Neuronal stem cell (in vitro differentiated cells): ENCODE results near the gene PARN.

Experiments
- DNase-seq: peaks from one replicate; pipeline ENCODE4 v3.0.0-alpha.2; 2013; ENCODE audit warnings: low spot score
- H2AFZ ChIP-seq: one replicate; pipeline ENCODE4 v1.6.1; 2013; ENCODE audit warnings: mild to moderate bottlenecking, low read length, inconsistent platforms
- H2AK5ac ChIP-seq: 2 replicates; pipeline ENCODE4 v1.6.1; 2013; ENCODE audit warnings: low read depth, mild to moderate bottlenecking, inconsistent platforms, low read length, moderate library complexity, mixed read lengths
- H2BK120ac ChIP-seq: 2 replicates; pipeline ENCODE4 v1.6.1; 2013; ENCODE audit warnings: low read depth, mild to moderate bottlenecking, inconsistent platforms, low read length, moderate library complexity, mixed read lengths
- H2BK12ac ChIP-seq: one replicate; pipeline ENCODE4 v1.6.1; 2013; ENCODE audit warnings: low read length, inconsistent platforms
- H2BK15ac ChIP-seq: 2 replicates; pipeline ENCODE4 v1.6.1; 2013; ENCODE audit warnings: mild to moderate bottlenecking, low read length, inconsistent platforms, mixed read lengths
- H2BK5ac ChIP-seq: one replicate; pipeline ENCODE4 v1.6.1; 2013; ENCODE audit warnings: inconsistent platforms, mild to moderate bottlenecking, low read length, moderate library complexity
- H3K14ac ChIP-seq: one replicate; pipeline ENCODE4 v1.6.1; 2013; ENCODE audit warnings: low read length, inconsistent platforms
- H3K18ac ChIP-seq: 2 replicates; pipeline ENCODE4 v1.6.1; 2013; ENCODE audit warnings: low read length, inconsistent platforms
- H3K23ac ChIP-seq: 2 replicates; pipeline ENCODE4 v1.6.1; 2013; ENCODE audit warnings: low read depth, mild to moderate bottlenecking, mixed read lengths, low read length, inconsistent platforms; ENCODE audit not compliant: poor library complexity
- H3K27ac ChIP-seq: replicated peaks from 3 replicates; pipeline ENCODE4 v1.5.1; 2013; ENCODE audit warnings: low read length, inconsistent platforms
- H3K27me3 ChIP-seq, 3 experiments: 2 replicates each; pipeline ENCODE4 v1.6.1; 2013; ENCODE audit warnings: low read length in 3 of 3, mild to moderate bottlenecking in 2 of 3, inconsistent platforms in 1 of 3, low read depth in 1 of 3, mixed read lengths in 1 of 3, moderate library complexity in 1 of 3; ENCODE audit not compliant: control insufficient read depth in 3 of 3, insufficient read depth in 3 of 3
- H3K36me3 ChIP-seq, 2 donors: replicated peaks in 1 of 2; 2 replicates each; pipeline ENCODE4 v1.6.1; 2013; ENCODE audit warnings: low read length in 2 of 2; ENCODE audit not compliant: control insufficient read depth in 2 of 2, insufficient read depth in 2 of 2
- H3K4ac ChIP-seq: 2 replicates; pipeline ENCODE4 v1.6.1; 2013; ENCODE audit warnings: inconsistent platforms, mild to moderate bottlenecking, low read length, moderate library complexity
- H3K4me1 ChIP-seq, 2 donors: 1 replicate in 1 of 2; 2 replicates in 1 of 2; pipeline ENCODE4 v1.6.1; 2013; ENCODE audit warnings: low read length in 2 of 2, low read depth in 1 of 2; ENCODE audit not compliant: control insufficient read depth in 2 of 2, insufficient read depth in 1 of 2
- H3K4me2 ChIP-seq: one replicate; pipeline ENCODE4 v1.6.1; 2013; ENCODE audit warnings: mild to moderate bottlenecking, low read length, inconsistent platforms; ENCODE audit not compliant: insufficient read depth, poor library complexity, severe bottlenecking
- H3K4me3 ChIP-seq, 2 donors: 2 replicates each; pipeline ENCODE4 v1.5.1; 2013; ENCODE audit warnings: low read length in 2 of 2, mild to moderate bottlenecking in 2 of 2, inconsistent platforms in 1 of 2, moderate library complexity in 1 of 2
- H3K79me1 ChIP-seq: one replicate; pipeline ENCODE4 v1.6.1; 2013; ENCODE audit warnings: low read depth, mild to moderate bottlenecking, inconsistent platforms, low read length, moderate library complexity
- H3K9ac ChIP-seq: one replicate; pipeline ENCODE4 v1.6.1; 2013; ENCODE audit warnings: mild to moderate bottlenecking, low read depth, low read length, inconsistent platforms; ENCODE audit not compliant: poor library complexity
- H3K9me3 ChIP-seq, 2 donors: replicated peaks in 1 of 2; 2 replicates each; pipeline versions ENCODE3 to v1.6.1; 2013; ENCODE audit warnings: low read length in 2 of 2, mild to moderate bottlenecking in 2 of 2, inconsistent platforms in 1 of 2, low read depth in 1 of 2, mixed read lengths in 1 of 2, moderate library complexity in 1 of 2; ENCODE audit not compliant: control insufficient read depth in 2 of 2, insufficient read depth in 1 of 2
- H4K8ac ChIP-seq: one replicate; pipeline ENCODE4 v1.6.1; 2013; ENCODE audit warnings: low read depth, mild to moderate bottlenecking, inconsistent platforms, low read length, moderate library complexity
- H4K91ac ChIP-seq: one replicate; pipeline ENCODE4 v1.6.1; 2013; ENCODE audit warnings: low read length, low read depth, mild to moderate bottlenecking, inconsistent platforms; ENCODE audit not compliant: poor library complexity
- WGBS, 2 donors: extraction: QIAGEN DNeasy Blood & Tissue Kit; methylation state at CpG; one replicate each; pipeline ENCODE4 v1.1.7; 2013; ENCODE audit warnings: missing lambda C conversion rate in 2 of 2, mixed read lengths in 1 of 2; ENCODE audit not compliant: insufficient read length in 2 of 2, insufficient replicate concordance in 1 of 2; ENCODE audit errors: extremely low coverage in 2 of 2; 5-methylcytosine and 5-hydroxymethylcytosine counted together

Gene PARN

DNA sequence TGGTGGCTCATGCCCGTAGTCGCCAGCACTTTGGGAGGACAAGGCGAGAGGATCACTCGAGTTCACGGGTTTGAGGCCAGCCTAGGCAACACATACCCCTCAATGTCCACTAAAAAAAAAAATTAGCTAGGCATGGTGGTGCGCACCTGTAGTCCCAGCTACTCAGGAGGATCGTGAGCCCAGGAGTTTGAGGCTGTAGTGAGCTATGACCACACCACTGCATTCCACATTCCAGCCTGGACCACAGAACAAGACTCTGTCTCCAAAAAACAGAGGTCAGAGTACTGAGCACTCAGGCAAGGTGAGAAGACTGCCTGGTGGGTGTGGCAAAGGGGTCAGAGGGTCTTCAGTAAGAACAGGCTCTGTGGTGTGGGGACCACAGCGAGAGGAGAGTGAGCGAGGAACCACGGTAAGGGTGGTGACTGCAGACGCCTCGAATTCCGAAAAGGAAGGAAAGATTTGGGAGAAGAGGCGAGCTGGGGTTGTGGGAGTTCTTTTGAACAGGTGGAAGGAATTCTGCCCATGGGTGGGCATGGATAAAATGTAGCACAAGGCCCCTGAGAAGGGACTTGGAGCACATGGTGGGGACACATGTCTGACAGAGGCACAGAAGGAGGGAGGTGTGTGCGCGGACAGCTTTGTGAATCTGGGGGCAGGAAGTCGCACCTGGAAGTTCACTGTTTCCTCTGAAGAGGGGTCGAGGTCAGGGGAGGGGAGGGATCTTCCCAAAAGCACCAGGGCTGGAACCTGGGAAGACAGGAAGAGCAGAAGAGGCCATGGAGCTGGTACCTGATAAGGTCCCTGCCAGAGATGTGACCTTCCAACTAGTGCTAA, 134.6 kb downstream of the PARN start:
- Histone ChIP-seq H3K14ac (no peak overlapping the region), H3K4me1 (peaks cover 18 to 22% of the 10 kb centered on the region in 2 donors), H2AK5ac (peak overlapping the region; percentile 12), H2BK5ac (no peak overlapping the region), H3K23ac (no peak overlapping the region), H2BK15ac (no peak overlapping the region), H3K27ac (no peak overlapping the region), H3K9ac (no peak overlapping the region), H3K4ac (no peak overlapping the region), H3K9me3 (peaks cover 0 to under 1% of the 10 kb centered on the region in 2 donors), H3K27me3 (no peaks in the 10 kb centered on the region), H3K4me3 (peak overlapping the region in 1 of 2 donors; percentile 18), H3K79me1 (peaks cover 2% of the 10 kb centered on the region), H2BK120ac (no peak overlapping the region), H2AFZ (no peak overlapping the region), H3K18ac (peak overlapping the region; percentile 24), H3K4me2 (no peak overlapping the region), H3K36me3 (no peaks in the 10 kb centered on the region), H2BK12ac (no peak overlapping the region), H4K91ac (no peak overlapping the region), H4K8ac (no peak overlapping the region)
- no CpG with 5 or more reads among the region's 18 CpGs for WGBS, 2 donors
- DNase-seq, result no peak

DNA sequence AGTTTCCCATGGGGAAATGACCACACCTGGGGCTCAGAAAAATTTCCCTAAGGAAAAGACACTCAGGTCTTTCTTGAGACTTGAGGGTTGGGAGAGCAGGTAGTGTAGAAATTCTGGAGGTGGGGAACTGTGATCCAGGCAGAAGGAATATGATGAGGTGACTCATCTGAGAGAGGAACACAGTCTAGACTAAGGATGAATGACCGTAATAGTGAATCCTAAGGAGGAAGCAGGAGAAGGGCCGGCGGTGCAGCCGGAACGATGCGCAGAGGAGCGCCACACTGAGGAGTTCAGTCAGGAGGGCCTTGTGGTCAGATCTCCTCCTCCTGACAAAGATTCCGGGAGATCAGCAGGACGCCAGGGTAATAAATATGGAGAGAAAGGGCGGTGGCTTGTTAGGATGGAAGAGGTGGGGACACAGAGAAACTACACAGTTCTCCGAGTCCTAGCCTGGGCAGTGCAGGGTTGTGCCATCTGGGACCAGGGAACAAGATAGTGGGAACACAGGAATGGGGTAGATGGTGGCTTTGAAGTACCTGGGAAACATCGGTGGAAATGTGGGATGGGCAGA, 135.6 kb downstream of the PARN start:
- Histone ChIP-seq H3K23ac (no peak overlapping the region), H4K91ac (no peak overlapping the region), H3K27me3 (no peaks in the 10 kb centered on the region), H3K27ac (no peak overlapping the region), H2BK12ac (no peak overlapping the region), H2BK15ac (no peak overlapping the region), H3K18ac (no peak overlapping the region), H2AK5ac (no peak overlapping the region), H3K4ac (no peak overlapping the region), H3K36me3 (no peaks in the 10 kb centered on the region), H2BK5ac (no peak overlapping the region), H3K79me1 (peaks cover 2% of the 10 kb centered on the region), H2BK120ac (no peak overlapping the region), H3K4me2 (no peak overlapping the region), H4K8ac (no peak overlapping the region), H3K9me3 (peaks cover 0 to 2% of the 10 kb centered on the region in 2 donors), H2AFZ (no peak overlapping the region), H3K4me3 (no peak overlapping the region), H3K9ac (no peak overlapping the region), H3K14ac (no peak overlapping the region), H3K4me1 (peaks cover 18 to 22% of the 10 kb centered on the region in 2 donors)
- WGBS, 2 donors, result no CpG with 5 or more reads among the region's 12 CpGs
- DNase-seq, result no peak

DNA sequence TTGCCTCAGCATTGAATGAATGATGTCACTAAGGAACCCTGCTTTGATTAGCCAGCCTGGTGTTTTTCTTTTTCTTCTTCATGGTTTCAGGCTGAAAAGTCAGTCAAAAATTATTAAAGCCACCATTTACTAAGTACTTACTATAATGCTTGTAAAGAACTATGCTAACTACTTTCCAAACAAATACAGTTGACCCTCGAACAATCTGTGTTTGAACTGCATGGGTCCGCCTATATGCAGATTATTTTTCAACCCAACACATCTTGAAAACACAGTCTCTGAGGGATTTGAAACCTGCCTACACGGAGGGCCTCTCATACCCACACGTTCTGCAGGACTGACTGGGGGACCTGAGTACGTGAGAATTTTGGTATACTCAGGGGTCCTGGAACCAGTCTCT, 136.3 kb downstream of the PARN start:
- H4K8ac ChIP-seq, result no peak overlapping the region
- H3K36me3 ChIP-seq, result no peaks in the 10 kb centered on the region
- H3K9ac ChIP-seq, result no peak overlapping the region
- H3K9me3 ChIP-seq, result peaks cover 0 to 2% of the 10 kb centered on the region in 2 donors
- H3K18ac ChIP-seq, result no peak overlapping the region
- no peak overlapping the region for H3K4me2 ChIP-seq
- no CpG with 5 or more reads among the region's 5 CpGs for WGBS, 2 donors
- H3K4ac ChIP-seq, result no peak overlapping the region
- H3K79me1 ChIP-seq, result peaks cover 2% of the 10 kb centered on the region
- peaks cover 18 to 20% of the 10 kb centered on the region in 2 donors for H3K4me1 ChIP-seq
- H3K23ac ChIP-seq, result no peak overlapping the region
- no peak overlapping the region for H2BK5ac ChIP-seq
- H2AK5ac ChIP-seq, result no peak overlapping the region
- no peak overlapping the region for H4K91ac ChIP-seq
- H3K14ac ChIP-seq, result no peak overlapping the region
- no peak overlapping the region for H2BK15ac ChIP-seq
- H2BK120ac ChIP-seq, result no peak overlapping the region
- no peaks in the 10 kb centered on the region for H3K27me3 ChIP-seq
- H2BK12ac ChIP-seq, result no peak overlapping the region
- no peak overlapping the region for H2AFZ ChIP-seq
- no peak for DNase-seq
- H3K27ac ChIP-seq, result no peak overlapping the region
- no peak overlapping the region for H3K4me3 ChIP-seq

DNA sequence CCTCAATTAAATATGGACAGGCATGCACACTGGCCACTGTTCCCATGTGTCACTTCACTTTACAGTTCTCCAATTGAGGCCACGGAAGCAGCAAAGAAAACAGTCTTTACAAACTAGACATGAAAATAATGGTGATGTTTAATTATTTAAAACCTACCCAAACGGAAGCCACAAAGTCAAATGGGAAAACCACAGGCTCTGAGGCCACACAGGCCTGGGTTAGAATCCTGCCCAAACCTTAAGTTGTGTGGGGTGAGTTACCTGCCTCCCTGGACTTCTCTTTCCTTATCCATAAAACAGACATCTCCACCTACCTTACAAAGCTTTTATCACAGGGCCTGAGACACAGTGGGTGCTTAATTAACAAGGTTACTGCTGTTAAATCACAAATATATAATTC, 137.4 kb downstream of the PARN start:
- Histone ChIP-seq H3K79me1 (peaks cover 2% of the 10 kb centered on the region), H2BK12ac (no peak overlapping the region), H3K4ac (no peak overlapping the region), H3K9ac (no peak overlapping the region), H3K14ac (no peak overlapping the region), H3K27me3 (no peaks in the 10 kb centered on the region), H2BK5ac (no peak overlapping the region), H3K36me3 (no peaks in the 10 kb centered on the region), H2BK120ac (no peak overlapping the region), H4K91ac (no peak overlapping the region), H3K18ac (no peak overlapping the region), H4K8ac (no peak overlapping the region), H3K4me2 (no peak overlapping the region), H3K4me1 (peaks cover 18 to 20% of the 10 kb centered on the region in 2 donors), H3K27ac (no peak overlapping the region), H3K23ac (no peak overlapping the region), H3K9me3 (peaks cover 0 to 2% of the 10 kb centered on the region in 2 donors), H3K4me3 (no peak overlapping the region), H2AFZ (no peak overlapping the region), H2BK15ac (no peak overlapping the region), H2AK5ac (no peak overlapping the region)
- DNase-seq, result no peak
- WGBS, 2 donors, result no CpG with 5 or more reads among the region's 2 CpGs
